22Rv1 (cell line): ENCODE measurements around the gene SESN3.

Experiments
- ZFX ChIP-seq: fragments of 450-650 bp; IDR thresholded peaks from 2 replicates; pipeline ENCODE4 v1.6.1; 2017; ENCODE audit warnings: antibody characterized with exemption, borderline replicate concordance
- TF ChIP-seq, protein P1 (sequence below): fragments of 450-650 bp; IDR thresholded peaks from 2 replicates; pipeline ENCODE4 v1.5.1; 2017; ENCODE audit warnings: mild to moderate bottlenecking

DNA sequence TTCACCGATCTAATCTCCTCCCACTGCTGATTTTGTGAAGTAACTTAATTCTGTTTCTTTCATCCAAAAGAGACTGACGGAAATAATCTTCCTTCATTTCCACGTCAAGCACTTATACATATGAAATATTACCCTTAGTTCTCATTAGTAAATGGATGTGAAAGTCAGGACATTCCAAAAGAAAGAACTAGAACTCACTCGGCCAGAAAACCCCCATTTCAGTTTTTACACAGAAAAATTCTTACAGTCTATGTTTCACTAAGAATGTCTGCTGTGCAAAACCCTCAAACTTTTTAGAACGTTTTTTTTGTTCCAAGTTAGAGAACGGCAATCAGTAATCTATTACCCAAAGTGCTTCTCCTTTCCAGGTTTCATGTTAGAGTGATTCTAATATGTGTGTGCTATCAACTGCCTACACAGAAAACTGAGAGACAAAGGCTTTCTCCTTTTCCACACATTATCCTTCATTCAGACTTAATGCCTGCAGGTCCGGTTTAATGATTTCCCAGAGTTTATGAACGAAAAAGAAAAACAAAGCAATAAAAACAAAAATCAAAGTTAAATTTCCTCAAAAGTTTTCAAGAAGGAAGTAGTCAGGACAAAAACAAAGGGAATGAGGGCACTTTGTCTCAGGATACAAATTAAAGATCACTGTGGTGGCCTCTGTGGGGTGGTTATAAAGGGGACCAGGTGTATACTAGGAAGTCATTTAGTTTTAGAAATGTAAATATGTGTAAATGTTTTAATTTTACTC is 11.3 kb upstream of the SESN3 start:
- TF ChIP-seq, protein P1, sequence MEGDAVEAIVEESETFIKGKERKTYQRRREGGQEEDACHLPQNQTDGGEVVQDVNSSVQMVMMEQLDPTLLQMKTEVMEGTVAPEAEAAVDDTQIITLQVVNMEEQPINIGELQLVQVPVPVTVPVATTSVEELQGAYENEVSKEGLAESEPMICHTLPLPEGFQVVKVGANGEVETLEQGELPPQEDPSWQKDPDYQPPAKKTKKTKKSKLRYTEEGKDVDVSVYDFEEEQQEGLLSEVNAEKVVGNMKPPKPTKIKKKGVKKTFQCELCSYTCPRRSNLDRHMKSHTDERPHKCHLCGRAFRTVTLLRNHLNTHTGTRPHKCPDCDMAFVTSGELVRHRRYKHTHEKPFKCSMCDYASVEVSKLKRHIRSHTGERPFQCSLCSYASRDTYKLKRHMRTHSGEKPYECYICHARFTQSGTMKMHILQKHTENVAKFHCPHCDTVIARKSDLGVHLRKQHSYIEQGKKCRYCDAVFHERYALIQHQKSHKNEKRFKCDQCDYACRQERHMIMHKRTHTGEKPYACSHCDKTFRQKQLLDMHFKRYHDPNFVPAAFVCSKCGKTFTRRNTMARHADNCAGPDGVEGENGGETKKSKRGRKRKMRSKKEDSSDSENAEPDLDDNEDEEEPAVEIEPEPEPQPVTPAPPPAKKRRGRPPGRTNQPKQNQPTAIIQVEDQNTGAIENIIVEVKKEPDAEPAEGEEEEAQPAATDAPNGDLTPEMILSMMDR, result no peak
- no peak for TF ChIP-seq ZFX
